GM18519 (cell line): ENCODE results near the gene ARHGAP28.
"Not testable (repeated sequence)": the region's sequence is repeated elsewhere in the genome, so short reads cannot be mapped to it uniquely, and the experiment has no call there.

Experiments used
- ATAC-seq: cut with Tn5 transposase; IDR thresholded peaks from one replicate; pipeline ENCODE4 v1.9.1; 2021; ENCODE audit warnings: mild to moderate bottlenecking, moderate library complexity; ENCODE audit not compliant: unreplicated experiment, low FRiP score

Gene ARHGAP28

DNA sequence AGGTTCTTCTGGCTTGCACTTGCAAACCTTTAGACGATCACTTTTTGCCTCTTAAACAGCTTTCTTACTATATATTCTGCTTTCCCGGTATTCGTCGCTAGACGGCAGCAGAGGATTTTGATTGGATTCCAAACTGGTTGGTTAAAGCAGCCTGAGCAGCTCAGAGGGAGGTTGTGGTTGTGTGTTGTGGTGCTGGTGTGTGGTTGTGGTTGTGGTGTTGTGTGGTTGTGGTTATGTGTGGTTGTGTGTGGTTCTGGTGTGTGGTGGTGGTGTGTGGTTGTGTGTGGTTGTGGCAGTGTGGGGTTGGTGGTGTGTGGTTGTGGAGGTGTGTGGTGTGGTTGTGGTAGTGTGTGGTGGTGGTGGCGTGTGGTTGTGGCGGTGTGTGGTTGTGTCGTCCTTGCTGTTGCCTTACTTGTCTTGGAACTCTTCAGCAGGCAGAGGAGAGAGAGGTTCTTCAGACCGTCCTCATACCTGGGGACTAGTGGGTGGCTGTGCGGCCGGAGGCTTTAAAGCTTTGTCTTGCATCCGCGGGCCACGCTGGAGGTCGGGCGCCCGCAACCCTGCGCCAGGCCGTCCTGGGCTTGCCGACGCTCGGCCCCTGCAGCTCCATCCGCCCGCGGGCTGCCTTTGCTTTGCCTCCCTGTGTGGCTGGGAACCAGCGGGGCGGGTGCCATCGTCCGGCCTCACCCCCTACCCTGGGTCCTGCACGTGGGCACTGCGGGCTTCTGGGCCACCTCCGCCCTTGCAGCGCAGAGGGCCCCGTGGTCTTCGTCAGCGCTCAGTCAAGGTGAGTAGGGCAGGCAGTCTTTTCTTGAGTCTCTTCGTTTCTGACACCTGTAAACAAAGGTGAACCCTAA, 190.8 kb downstream of the ARHGAP28 start:
- no peak for ATAC-seq

DNA sequence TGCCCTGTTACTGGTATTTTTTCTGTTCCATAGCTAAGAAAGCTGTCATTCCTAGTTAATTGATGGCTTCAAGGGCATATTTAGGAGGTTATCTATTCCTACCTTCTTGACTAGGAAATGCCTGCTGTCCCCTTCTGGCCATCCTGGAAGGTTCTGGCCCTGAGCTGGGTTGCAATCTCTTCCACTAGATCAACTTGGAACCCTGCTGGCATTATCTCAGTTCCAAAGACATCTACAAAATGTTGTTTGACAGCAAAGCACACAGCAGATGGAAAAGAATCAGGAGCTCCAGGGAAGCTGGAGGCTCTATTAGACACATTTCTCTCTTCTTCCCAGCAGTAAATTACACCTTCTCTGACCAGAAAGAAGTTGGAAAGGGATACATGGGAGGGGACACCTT, 192.1 kb downstream of the ARHGAP28 start:
- no peak for ATAC-seq

DNA sequence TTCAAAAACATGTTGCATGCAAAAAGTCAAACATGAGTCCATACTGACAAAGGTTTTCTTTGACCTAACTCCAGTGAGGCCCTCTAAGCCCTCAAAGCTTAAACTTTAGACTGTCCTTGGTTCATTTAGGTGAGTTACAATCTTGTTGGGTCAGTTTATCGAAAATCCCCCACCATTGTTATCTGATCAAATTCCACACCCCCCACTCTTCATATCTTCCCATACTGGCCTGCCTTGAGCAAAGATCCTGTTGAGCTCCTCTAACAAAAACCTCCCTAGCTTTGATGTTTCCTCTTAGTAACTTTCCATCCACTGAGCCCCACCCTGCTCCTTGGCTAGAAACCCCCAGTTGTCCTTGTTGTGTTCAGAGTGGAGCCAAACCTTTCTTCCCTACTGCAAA, 193.7 kb downstream of the ARHGAP28 start:
- no peak for ATAC-seq

DNA sequence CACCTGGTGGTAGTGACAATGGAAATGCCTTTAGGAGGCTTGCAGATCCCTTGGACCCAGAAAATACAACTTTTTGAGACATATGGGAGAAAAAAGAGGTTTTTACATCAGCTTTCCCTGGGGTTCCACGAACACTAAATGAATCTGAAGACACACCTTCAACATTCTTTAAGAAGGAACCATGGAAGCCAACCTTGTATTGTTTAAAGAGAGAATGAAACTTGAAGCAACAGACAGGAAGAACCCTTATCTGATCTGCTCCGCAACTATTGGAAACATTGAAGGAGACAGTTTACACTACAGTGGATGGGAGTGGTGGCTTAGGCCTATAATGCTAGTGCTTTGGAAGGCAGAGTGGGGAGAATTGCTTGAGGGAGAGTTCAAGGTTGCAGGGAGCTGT, 197.6 kb downstream of the ARHGAP28 start:
- no peak for ATAC-seq

DNA sequence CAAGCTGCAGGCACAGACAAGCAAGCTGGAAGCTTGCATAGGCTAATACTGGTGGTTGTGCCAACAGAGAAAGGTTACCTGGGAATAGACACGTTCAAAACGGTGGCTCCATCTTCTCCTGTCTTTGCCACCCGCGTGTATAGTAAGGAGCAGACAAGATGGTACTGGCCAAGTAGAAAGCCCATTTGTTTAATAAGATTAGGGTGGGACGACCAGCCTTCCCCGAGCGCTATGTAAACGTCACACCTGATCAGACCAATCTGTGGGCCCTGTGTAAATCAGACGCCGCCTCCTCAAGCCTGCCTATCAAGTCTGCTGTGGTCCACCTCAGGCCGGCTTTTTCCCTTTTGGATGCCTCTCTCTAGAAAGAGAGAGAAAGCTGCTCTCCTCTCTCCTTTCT, 198.8 kb downstream of the ARHGAP28 start:
- ATAC-seq: no peak

DNA sequence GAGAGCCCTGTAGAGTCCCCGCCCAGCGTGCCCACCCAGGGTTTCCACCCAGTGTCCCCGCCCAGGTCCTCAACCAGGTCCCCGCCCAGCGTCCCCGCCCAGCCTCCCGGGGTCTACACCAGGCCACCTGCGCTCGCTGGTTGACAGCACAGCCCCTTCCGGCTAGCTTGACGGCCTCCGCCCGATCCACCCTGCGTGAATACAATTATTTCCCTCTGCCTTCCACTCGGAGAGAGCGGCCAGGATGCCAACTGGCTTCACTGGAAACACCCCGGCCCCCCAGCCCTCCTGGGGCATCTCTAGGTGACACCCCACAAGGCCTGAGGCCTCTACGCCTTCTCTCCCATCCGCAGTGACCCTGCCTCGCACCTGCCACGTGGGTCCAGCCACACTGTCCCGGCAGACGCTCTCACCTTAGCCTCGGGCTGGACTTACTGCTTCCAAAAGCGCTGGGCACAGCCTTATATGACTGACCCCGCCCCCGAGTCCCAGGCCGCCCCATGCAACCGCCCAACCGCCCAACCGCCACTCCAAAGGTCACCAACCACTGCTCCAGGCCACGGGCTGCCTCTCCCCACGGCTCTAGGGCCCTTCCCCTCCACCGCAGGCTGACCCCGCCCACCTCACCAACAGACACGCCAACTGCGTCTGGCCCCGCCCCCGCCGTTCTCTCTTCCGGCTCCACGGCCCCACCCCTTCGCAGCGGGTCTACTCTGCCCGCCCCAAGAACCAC, 200.0 kb downstream of the ARHGAP28 start:
- ATAC-seq: no peak

DNA sequence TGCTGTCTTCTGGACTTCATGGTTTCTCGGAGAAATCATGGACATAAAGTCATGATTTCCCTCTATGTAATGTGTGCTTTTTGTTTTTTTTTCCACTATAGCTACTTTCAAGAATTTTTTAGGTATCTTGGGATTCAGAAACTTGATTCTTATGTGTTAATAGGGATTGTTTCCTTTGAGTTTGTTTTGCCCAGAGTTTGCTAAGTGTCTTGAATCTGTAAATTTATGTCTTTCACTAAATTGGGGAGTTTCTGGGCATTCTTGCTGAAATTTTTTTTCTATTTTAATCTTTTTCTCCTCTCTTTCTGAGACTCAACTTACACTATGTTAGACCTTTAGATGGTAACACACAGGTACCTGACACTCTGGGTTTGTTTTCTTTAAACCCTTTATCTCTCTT, 205.3 kb downstream of the ARHGAP28 start:
- no peak for ATAC-seq

DNA sequence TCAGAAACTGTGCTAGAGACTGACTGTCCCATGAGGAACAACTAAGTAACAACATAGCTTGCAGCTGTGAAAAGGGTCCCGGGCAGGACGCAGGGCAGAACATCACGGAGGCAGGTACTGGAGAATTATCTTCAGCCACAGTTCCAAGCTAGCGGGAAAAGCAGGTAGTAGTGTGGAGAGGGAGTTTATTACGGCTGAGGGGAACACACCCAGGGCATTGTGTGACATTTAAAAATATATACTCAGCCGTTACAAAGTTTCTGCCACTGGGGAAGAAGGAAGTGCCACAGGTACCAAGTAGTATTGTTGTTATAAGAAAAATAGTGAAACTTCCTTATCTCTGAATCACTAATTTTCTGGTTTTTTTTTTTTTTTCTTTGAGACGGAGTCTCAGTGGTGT, 208.5 kb downstream of the ARHGAP28 start:
- no peak for ATAC-seq

DNA sequence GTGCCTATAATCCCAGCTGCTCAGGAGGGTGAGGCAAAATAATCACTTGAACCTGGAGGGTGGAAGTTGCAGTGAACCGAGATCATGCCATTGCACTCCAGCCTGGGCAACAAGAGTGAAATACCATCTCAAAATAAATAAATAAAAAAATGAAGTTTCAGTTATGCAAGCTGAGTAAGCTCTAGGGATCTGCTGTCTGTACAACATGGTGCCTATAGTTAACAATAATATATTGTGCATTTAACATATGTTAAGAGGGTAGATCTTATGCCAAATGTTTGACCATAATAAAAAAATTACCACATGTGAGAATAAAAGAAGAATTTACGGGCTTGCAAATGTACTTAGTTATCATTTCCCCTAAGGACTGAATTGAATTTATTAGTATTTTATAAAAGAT, 208.9 kb downstream of the ARHGAP28 start:
- ATAC-seq: not testable (repeated sequence)

DNA sequence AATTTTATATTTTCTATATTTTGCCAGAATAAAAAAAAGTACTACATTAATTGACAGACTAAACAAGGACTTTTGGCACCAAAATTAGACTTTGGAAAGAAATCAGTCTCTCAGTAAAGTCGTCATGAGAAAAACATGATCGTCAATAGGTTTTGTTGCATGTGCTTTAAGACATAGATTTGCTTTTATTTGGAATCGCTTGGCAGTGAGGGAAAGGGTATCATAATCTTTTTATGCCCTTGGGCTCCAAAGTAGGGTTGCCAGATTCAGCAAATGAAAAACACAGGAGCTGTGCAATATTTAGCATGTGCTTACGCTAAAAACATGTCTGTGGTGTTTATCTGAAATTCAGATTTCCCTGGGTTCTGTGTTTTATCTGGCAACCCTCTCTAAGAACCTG, 210.5 kb downstream of the ARHGAP28 start:
- no peak for ATAC-seq

DNA sequence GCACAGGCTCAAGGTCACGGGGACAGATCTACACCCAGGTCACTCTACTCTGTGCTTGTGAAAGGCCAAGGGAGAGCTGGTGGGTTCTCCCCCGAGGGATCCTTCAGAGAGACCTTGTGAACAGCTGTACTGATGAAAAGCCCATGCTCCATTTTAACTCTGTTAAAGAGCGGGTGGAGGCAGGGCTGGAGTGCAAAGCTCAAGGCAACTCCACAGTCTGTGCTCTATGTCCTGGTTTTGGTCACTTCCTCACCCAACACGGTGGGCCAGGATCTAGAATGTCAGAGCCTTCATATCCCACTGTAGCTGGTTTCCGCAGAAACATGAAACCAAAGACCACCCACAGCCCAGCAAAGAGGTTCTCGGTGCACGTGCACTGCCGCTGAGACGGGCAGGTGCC, 210.9 kb downstream of the ARHGAP28 start:
- ATAC-seq: no peak

DNA sequence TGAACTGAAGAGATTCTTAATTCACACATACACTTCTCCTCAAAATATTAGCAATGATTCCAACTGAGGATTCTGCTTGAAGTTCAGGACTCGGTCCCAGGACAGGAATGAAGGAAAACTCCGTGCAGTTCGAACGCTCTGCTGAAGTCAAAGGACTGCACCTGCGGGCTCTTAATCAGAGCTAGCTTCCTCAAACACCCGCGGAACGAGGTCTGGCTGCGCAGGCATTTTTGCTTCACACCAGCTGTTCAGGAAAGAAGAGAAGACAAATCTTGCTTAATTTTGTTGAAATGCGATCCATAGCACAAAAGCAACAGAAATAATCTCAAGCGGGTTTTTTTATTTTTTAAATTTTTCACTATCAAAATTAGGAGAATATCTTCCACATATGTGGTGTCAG, 212.5 kb downstream of the ARHGAP28 start:
- ATAC-seq: no peak

DNA sequence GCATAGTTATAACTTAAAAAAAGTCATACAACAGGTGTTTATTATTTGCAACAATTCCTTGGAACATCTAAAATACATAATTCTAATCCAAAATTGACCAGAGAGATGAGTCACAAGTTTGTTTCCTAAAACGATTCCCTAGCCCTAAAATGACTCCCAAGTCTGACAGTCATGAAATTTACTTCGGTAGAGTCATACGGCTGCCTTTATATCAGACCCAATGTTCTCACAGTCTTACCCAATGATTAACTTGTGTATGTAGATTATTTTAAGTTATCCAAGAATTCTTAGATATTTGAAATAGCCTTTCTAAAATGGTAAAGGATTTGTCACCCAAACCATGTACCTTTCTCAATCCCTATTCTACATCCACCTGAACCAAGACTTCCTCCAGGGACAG, 213.2 kb downstream of the ARHGAP28 start:
- no peak for ATAC-seq

DNA sequence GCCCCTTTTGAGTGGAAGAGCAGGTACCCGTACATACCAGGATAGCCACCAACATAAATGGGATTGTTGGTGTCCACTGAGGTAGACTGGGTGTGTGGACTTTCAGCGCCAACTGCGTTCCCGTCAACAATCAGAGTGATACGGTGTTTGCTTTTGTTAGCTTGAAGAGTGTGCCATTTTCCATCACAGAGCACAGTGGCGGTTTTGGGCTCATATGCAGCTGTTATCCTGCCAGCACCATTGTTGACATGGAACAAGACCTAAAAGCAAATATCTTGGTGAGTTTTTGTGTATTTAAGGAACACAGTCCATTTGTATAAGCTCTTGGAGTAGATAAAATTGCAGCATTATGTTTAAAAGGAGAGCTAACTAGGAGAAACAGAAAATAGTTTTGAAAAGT, 213.6 kb downstream of the ARHGAP28 start:
- ATAC-seq: no peak

DNA sequence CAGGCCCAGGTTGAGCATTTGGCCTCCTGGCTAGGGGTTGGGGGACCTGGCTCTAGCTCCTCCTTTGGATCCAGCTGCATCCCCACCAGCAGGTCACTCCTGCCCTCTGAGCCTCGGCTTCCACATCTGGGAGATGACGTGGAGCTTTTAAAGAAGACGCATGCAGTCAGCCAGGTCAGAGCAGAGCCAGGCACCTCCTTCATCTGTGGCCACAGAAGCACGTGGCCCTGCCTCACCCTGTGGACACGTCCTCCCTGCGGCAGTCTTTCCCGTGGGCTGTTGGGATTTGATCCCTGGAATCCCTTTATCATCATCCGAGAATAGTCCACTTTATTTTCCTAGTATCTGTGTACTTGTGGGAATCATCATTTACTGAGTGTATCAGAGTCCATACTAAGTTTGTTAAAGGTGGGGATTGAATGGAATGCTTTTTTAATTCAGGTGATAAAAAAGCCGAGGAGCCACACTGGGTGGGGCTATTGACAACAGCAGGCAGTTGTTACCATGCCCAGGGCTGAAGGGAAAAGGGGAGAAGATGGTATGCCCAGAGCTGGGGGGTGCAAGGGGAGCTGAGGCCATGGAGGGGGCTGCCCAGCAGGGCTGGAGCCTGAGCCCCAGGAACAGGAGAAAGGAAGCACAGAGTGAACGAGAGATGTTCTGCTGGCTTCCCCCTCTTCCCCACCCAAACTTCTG, 218.0 kb downstream of the ARHGAP28 start:
- ATAC-seq: no peak

DNA sequence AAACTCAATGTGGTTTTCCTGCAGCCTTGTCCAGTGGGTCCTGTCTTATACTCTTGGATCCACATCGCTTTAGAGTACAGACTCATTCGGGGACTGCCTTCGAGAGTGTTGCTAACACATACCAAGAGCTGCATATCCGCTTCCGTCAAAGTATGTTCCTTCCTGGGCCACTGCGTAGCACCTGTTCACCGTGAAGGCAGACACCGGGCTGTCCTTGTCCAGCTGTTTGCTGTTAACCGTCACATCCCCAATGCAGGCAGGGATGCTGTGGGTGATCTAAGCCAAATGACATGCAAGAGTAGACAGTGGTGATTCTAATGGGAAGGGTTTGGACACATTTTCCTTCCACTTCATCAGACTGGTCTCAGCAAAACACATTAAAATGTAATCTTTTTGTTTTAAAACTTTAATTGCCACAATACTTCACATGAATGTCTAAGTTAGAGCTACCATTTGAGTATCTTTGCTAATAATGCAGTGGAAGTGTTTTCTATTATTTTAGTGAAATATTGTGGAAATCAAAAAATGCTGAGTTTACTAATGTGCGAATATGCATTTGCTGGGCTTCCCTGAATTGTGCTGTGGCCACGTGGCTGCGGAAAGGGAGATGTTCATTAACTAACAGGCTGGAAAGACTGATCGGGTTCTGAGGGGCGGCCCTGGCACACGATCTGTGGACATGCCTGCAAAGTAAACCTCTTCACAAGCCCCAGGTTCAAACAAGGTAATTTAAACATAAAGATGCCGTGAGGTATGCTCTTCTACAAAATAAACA, 219.0 kb downstream of the ARHGAP28 start:
- no peak for ATAC-seq

DNA sequence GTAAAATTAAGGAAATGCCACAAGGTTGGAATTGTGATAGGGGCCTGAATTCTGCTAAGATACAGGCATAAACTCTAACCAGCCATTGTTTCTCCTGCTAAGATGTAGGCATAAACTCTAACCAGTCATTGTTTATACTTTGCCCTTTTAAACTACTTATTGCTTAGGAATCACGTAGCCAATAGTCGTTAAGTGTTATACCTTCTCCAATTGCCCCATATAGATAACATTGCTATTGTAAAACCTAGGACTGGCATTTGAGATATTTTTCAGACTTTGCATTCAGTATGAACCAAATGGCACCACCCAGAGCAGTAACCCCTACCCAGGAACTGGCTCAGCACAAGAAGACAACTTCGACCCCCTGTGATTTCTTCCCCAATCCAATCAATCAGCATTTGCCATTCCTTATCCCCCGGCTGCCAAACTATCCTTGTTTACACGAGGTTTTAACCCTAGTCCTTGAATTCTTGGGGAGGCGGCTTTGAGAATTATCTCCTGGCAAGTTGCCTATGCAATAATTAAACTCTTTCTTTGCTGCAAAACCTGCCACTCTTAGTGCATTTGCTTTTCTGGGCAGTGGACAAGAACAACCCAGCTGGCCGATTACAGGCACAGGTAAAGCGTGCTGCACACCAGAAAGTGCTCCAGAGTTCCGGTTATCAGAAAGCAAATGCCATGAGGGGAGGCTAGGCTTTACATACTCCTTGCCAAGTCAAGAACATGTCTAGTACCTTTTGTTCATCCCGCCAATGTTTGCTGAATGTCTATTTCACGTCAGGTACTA, 220.5 kb downstream of the ARHGAP28 start:
- no peak for ATAC-seq

DNA sequence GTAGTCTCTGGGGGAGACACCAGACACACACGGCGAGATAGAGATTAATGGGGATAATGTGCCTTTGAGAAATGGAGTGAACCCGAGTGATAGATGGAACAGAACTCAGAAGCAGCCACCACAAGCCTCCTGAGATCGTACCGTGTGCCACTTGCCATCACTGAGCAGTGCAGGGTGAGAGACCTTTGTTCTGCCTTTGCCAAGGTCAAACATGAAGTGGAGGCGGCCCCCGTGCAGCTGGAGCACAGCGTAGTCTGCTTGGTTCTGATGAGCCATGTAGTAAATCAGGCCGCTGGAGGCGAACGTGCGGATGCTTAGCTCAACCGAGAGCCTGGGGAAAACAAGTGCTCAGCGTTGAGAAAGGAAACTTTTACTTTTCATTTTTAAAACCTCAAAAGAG, 221.1 kb downstream of the ARHGAP28 start:
- no peak for ATAC-seq

DNA sequence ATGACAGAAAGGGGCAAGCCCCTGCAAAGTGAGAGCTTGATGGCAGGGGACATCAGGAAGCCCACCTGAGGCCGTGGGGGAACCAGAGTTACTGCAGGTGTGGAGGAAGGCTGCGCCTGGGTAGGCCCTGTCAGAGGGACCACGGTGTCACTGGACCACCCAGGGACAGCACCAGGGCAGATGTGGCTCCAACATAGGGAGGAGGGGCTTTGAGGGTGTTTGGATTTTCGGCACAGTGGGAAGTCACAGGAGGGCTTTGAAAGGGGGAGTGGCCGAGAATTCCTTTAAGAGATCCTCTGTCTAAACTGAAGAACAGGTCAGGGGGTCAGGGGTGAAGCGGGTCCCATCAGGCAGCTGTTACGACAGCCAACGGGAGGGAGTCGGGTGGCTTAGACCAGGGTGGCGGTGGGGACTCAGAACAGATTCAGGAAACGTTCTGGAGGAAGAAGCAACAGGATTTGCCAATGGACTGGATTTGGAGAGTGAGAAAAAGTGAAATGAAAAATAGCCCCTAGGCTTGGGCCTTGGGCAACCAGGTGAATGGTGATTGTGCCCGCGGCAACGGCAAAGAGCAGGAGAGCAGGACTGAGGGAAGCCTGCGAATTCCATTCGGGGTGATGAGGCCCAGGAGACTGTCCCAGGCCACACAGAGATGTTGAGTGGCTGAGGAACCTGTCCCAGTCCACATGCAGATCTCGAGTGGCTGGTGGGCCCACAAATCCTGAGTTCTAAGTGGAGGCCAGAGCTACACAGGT, 222.0 kb downstream of the ARHGAP28 start:
- no peak for ATAC-seq
